CD4-positive, alpha-beta memory T cell (primary cell): Measurements from ENCODE around the gene CCDC87. TPM values are rescaled to one million over a fixed set of nuclear protein-coding genes. Genes with fewer than 3 reads are reported as not detected.

ENCODE experiments used
- CTCF ChIA-PET: fragments of 350-600 bp; sonication (Branson Sonifier 250); formaldehyde crosslinking; loops from one replicate; lab custom pipeline; 2021; ENCODE audit warnings: inconsistent platforms; ENCODE audit not compliant: partially characterized antibody; lab: Charles Lee
- POLR2A ChIA-PET: fragments of 350-600 bp; sonication (Branson Sonifier 250); formaldehyde crosslinking; loops from one replicate; lab custom pipeline; 2021; ENCODE audit not compliant: partially characterized antibody; lab: Charles Lee
- DNase-seq, 5 donors: peaks; one replicate each; pipeline versions ENCODE4 v3.0.0 to v3.0.0-alpha.2; 2020 to 2022; ENCODE audit warnings: mixed read lengths in 1 of 5
- H3K27ac ChIP-seq: one replicate; pipeline ENCODE4 v1.7.0; 2013; ENCODE audit warnings: low read depth, low read length
- H3K27me3 ChIP-seq: 2 replicates; pipeline ENCODE4 v1.7.0; 2013; ENCODE audit warnings: mild to moderate bottlenecking, low read length, moderate library complexity; ENCODE audit not compliant: insufficient read depth
- H3K36me3 ChIP-seq: 2 replicates; pipeline ENCODE4 v1.7.0; 2013; ENCODE audit warnings: mild to moderate bottlenecking, low read length, moderate library complexity; ENCODE audit not compliant: insufficient read depth
- H3K4me1 ChIP-seq: 2 replicates; pipeline ENCODE4 v1.7.0; 2013; ENCODE audit warnings: mild to moderate bottlenecking, low read length, moderate library complexity; ENCODE audit not compliant: insufficient read depth
- H3K4me3 ChIP-seq, 2 donors: one replicate each; pipeline ENCODE4 v1.7.0; 2013; ENCODE audit warnings: low read length in 2 of 2, mild to moderate bottlenecking in 1 of 2
- H3K9me3 ChIP-seq, 2 donors: one replicate each; pipeline ENCODE4 v1.7.0; 2013; ENCODE audit warnings: low read length in 2 of 2, control low read depth in 1 of 2; ENCODE audit not compliant: control insufficient read depth in 1 of 2
- H3K27ac Mint-ChIP-seq, 7 donors: one replicate each; pipeline ENCODE4 v1.8.0; 2020 to 2021; ENCODE audit warnings: mixed read lengths in 7 of 7, mild to moderate bottlenecking in 6 of 7, inconsistent platforms in 3 of 7, moderate library complexity in 3 of 7
- H3K27me3 Mint-ChIP-seq, 2 donors: one replicate each; pipeline ENCODE4 v1.8.0; 2020 to 2021; ENCODE audit warnings: mixed read lengths in 2 of 2
- H3K36me3 Mint-ChIP-seq, 2 donors: one replicate each; pipeline ENCODE4 v1.8.0; 2020 to 2021; ENCODE audit warnings: mixed read lengths in 2 of 2, inconsistent platforms in 1 of 2, mild to moderate bottlenecking in 1 of 2
- H3K4me1 Mint-ChIP-seq, 4 donors: one replicate each; pipeline ENCODE4 v1.8.0; 2020 to 2021; ENCODE audit warnings: mixed read lengths in 4 of 4, mild to moderate bottlenecking in 1 of 4
- H3K4me3 Mint-ChIP-seq, 8 donors: one replicate each; pipeline ENCODE4 v1.8.0; 2020 to 2021; ENCODE audit warnings: mixed read lengths in 8 of 8, mild to moderate bottlenecking in 7 of 8, moderate library complexity in 6 of 8, inconsistent platforms in 3 of 8
- H3K9me3 Mint-ChIP-seq, 8 donors: one replicate each; pipeline ENCODE4 v1.8.0; 2020 to 2021; ENCODE audit warnings: mixed read lengths in 8 of 8, mild to moderate bottlenecking in 5 of 8, inconsistent platforms in 3 of 8, moderate library complexity in 1 of 8
- intact Hi-C: fragments of 100-400 bp; cut with micrococcal nuclease; formaldehyde crosslinking; loops from one replicate; pipeline ENCODE4 v1.15.1; 2023
- polyA plus RNA-seq, 2 donors: library from polyadenylated mRNA; unstranded; fragments of 300-500 nt; fragmentation: Illumina TruSeq; gene quantifications; one replicate each; pipeline ENCODE4 v1.2.3, GENCODE V29; 2021
- total RNA-seq, 2 experiments: library from RNA; stranded (reverse); gene quantifications; one replicate each; pipeline ENCODE4 v1.2.3, GENCODE V29; 2021

CCDC87 gene
- total and polyA plus RNA-seq, 4 experiments from 2014 or later = 0.34 TPM; not detected in 3

DNA sequence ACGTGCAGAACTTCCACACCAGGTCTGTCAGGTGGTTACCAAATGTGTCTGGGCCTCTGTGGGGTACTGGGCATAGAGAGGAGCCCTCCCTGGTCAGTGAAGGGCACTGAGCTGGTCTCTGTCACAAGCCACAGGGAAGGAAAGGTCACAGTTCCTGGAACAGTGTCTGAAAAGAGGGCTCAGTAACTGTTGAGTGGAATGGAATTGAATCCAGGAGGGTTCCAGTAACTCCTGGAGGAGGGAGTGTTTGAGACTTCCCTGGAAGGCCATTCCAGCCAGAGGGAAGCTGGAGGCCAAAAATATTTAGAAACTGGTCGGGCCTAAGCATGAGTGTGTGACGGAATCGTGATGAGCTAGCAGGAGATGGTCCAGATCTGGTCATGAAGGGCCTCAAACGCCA is 38.3 kb downstream of the CCDC87 start:
- no peak overlapping the region for H3K27ac ChIP-seq
- peaks cover 0 to 5% (median 2%) of the 10 kb centered on the region in 4 donors for H3K4me1 Mint-ChIP-seq
- ChIA-PET POLR2A (interaction anchor here (0.9 to 1.2 kb wide), 2 partner anchors 8 to 286 kb away, joined by 3 read pairs; partner anchors contain the start of genes ACTN3 and ZDHHC24), CTCF (no interaction called here)
- no peak overlapping the region for H3K27ac Mint-ChIP-seq
- intact Hi-C loops = no loop called here
- DNase-seq = no peak
- H3K27me3 ChIP-seq = no peaks in the 10 kb centered on the region
- no peak overlapping the region for H3K4me3 Mint-ChIP-seq
- H3K36me3 ChIP-seq = no peaks in the 10 kb centered on the region
- H3K27me3 Mint-ChIP-seq = peaks cover 8 to 9% of the 10 kb centered on the region in 2 donors
- no peak overlapping the region for H3K4me3 ChIP-seq
- H3K4me1 ChIP-seq = peaks cover 4% of the 10 kb centered on the region
- H3K36me3 Mint-ChIP-seq = no peaks in the 10 kb centered on the region
- H3K9me3 Mint-ChIP-seq = no peaks in the 10 kb centered on the region
- H3K9me3 ChIP-seq = no peaks in the 10 kb centered on the region

DNA sequence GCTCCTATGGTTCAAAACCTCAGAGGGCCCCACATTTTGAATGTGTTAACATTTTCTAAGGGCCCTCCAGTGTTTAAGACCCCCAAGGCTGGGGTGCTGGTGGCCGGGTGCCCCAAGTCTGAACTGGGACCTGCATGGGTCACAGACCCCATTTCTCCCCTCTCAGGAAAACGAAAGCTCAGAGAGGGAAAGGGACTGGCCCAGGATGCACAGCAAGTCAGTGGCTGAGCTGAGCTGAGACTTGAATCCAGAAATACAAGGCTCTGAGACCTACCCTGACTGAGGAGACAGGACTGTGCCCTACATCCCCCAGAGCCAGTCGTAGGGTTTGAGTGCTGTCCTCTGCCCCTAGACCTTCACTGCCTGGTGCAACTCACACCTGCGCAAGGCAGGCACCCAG is 42.0 kb downstream of the CCDC87 start:
- peaks cover 0 to 15% (median 5%) of the 10 kb centered on the region in 4 donors for H3K4me1 Mint-ChIP-seq
- POLR2A ChIA-PET = interaction anchor here (1.1 kb wide), 1 partner anchor 14 kb away, joined by 3 read pairs; no protein-coding TSS in a partner anchor
- Histone ChIP-seq H3K36me3 (no peaks in the 10 kb centered on the region), H3K27me3 (no peaks in the 10 kb centered on the region), H3K4me3 (no peak overlapping the region), H3K4me1 (peaks cover 11% of the 10 kb centered on the region), H3K9me3 (no peaks in the 10 kb centered on the region), H3K27ac (no peak overlapping the region)
- H3K27me3 Mint-ChIP-seq = peaks cover 0 to 2% of the 10 kb centered on the region in 2 donors
- CTCF ChIA-PET = no interaction called here
- DNase-seq = no peak
- H3K9me3 Mint-ChIP-seq = no peaks in the 10 kb centered on the region
- intact Hi-C loops = no loop called here
- no peaks in the 10 kb centered on the region for H3K36me3 Mint-ChIP-seq
- H3K27ac Mint-ChIP-seq = no peak overlapping the region
- no peak overlapping the region for H3K4me3 Mint-ChIP-seq

DNA sequence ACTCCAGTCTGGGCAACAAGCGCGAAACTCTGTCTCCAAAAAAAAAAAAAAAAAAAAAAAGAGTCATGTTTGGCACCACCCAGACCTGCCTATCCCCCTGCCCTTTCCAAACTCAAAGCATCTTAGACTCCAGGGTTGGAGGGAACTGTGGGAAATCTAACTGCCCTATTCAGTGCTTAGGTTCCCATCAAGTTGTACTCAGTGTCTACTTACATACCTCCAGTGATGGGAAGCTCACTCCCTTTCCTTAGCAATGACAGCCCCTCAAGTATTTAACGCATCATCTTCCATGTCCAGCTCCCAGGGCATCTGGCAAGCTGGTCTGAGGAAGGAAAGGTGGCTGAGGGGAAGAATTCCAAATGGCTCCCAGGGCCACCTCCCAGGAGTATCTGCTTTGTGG is 43.2 kb downstream of the CCDC87 start:
- H3K36me3 Mint-ChIP-seq = peaks cover 0 to 3% of the 10 kb centered on the region in 2 donors
- no peaks in the 10 kb centered on the region for H3K9me3 ChIP-seq
- intact Hi-C loops = no loop called here

GRCh38 chr11:66548774-66549630 is 43.9 kb downstream of the CCDC87 start:
- H3K27ac Mint-ChIP-seq = peak overlapping the region in 2 of 7 donors; percentile 37 to 72
- Histone ChIP-seq H3K27me3 (no peaks in the 10 kb centered on the region), H3K36me3 (no peaks in the 10 kb centered on the region), H3K9me3 (no peaks in the 10 kb centered on the region), H3K4me3 (no peak overlapping the region), H3K27ac (no peak overlapping the region), H3K4me1 (peaks cover 25% of the 10 kb centered on the region)
- peaks cover 0 to 5% of the 10 kb centered on the region in 2 donors for H3K36me3 Mint-ChIP-seq
- no peaks in the 10 kb centered on the region for H3K27me3 Mint-ChIP-seq
- H3K9me3 Mint-ChIP-seq = no peaks in the 10 kb centered on the region
- ChIA-PET CTCF (no interaction called here), POLR2A (interaction anchor here (0.7 to 1.1 kb wide), 2 partner anchors 14 to 130 kb away, joined by 3 to 4 read pairs; no protein-coding TSS in a partner anchor)
- H3K4me1 Mint-ChIP-seq = peaks cover 8 to 32% (median 14%) of the 10 kb centered on the region in 4 donors
- DNase-seq = no peak
- intact Hi-C loops = no loop called here
- peak overlapping the region in 2 of 8 donors; percentile 49 to 61 for H3K4me3 Mint-ChIP-seq

More for the DNA sequence above, 43.2 kb downstream of the CCDC87 start:
- ChIA-PET POLR2A (interaction anchor here (1.1 kb wide), 2 partner anchors 13 to 15 kb away, joined by 3 read pairs; no protein-coding TSS in a partner anchor), CTCF (no interaction called here)
- Mint-ChIP-seq H3K27me3 (no peaks in the 10 kb centered on the region), H3K27ac (peak overlapping the region in 1 of 7 donors; percentile 60), H3K9me3 (no peaks in the 10 kb centered on the region), H3K4me1 (peaks cover 3 to 25% (median 9%) of the 10 kb centered on the region in 4 donors), H3K4me3 (no peak overlapping the region)
- Histone ChIP-seq H3K4me3 (no peak overlapping the region), H3K27ac (no peak overlapping the region), H3K27me3 (no peaks in the 10 kb centered on the region), H3K36me3 (no peaks in the 10 kb centered on the region), H3K4me1 (peaks cover 19% of the 10 kb centered on the region)
- DNase-seq = no peak

GRCh38 chr11:66548041-66548440 is 44.8 kb downstream of the CCDC87 start:
- Mint-ChIP-seq H3K4me3 (peak overlapping the region in 2 of 8 donors; percentile 25 to 36), H3K27ac (peak overlapping the region in 2 of 7 donors; percentile 39 to 72), H3K27me3 (no peaks in the 10 kb centered on the region), H3K4me1 (peaks cover 12 to 41% (median 23%) of the 10 kb centered on the region in 4 donors), H3K36me3 (peaks cover 4 to 14% of the 10 kb centered on the region in 2 donors), H3K9me3 (no peaks in the 10 kb centered on the region)
- intact Hi-C loops = no loop called here
- Histone ChIP-seq H3K27ac (no peak overlapping the region), H3K36me3 (no peaks in the 10 kb centered on the region), H3K27me3 (no peaks in the 10 kb centered on the region), H3K4me3 (no peak overlapping the region), H3K9me3 (no peaks in the 10 kb centered on the region), H3K4me1 (peaks cover 34% of the 10 kb centered on the region)
- ChIA-PET POLR2A (interaction anchor here (3.7 kb wide), 1 partner anchor 91 kb away, joined by 23 read pairs; the partner anchor contains the start of gene RBM4), CTCF (no interaction called here)
- DNase-seq = no peak

GRCh38 chr11:66547662-66548009 is 45.2 kb downstream of the CCDC87 start:
- Mint-ChIP-seq H3K9me3 (no peaks in the 10 kb centered on the region), H3K36me3 (peaks cover 8 to 18% of the 10 kb centered on the region in 2 donors), H3K27me3 (no peaks in the 10 kb centered on the region), H3K27ac (no peak overlapping the region), H3K4me1 (peaks cover 15 to 45% (median 25%) of the 10 kb centered on the region in 4 donors), H3K4me3 (peak overlapping the region in 1 of 8 donors; percentile 36)
- Histone ChIP-seq H3K4me1 (peaks cover 35% of the 10 kb centered on the region), H3K27ac (no peak overlapping the region), H3K9me3 (no peaks in the 10 kb centered on the region), H3K4me3 (no peak overlapping the region), H3K36me3 (no peaks in the 10 kb centered on the region), H3K27me3 (no peaks in the 10 kb centered on the region)
- DNase-seq = no peak
- intact Hi-C loops = no loop called here
- ChIA-PET POLR2A (interaction anchor here (2.5 to 4.1 kb wide), 3 partner anchors 91 to 296 kb away, joined by 7 to 44 read pairs (median 23); partner anchors contain the start of genes RBM4, RBM4B and RCE1), CTCF (interaction anchor here (2.9 kb wide), 1 partner anchor 130 kb away, joined by 17 read pairs; the partner anchor contains the start of gene RBM4B)
